HFF-Myc (cell line): Measurements from ENCODE around the gene RNF13.

Source experiments
- DNase-seq: peaks from one replicate; pipeline ENCODE4 v3.0.0-alpha.2; 2011; ENCODE audit warnings: low read depth; ENCODE audit errors: extremely low read depth
- H3K4me3 ChIP-seq: replicated peaks from 2 replicates; pipeline ENCODE4 v1.5.1; 2011; ENCODE audit warnings: low read depth, mild to moderate bottlenecking, control low read depth, low read length
- CTCF ChIP-seq: IDR thresholded peaks from 2 replicates; pipeline ENCODE4 v1.5.1; 2012; ENCODE audit warnings: mild to moderate bottlenecking, low read depth, low read length, control low read depth; ENCODE audit errors: missing control alignments

RNF13 gene

GRCh38 chr3:149845570-149846244, 32.7 kb downstream of the RNF13 start:
- no peak for DNase-seq
- TF ChIP-seq CTCF = no peak
- no peak overlapping the region for H3K4me3 ChIP-seq

GRCh38 chr3:149848238-149848637, 35.2 kb downstream of the RNF13 start:
- no peak for TF ChIP-seq CTCF
- no peak overlapping the region for H3K4me3 ChIP-seq
- no peak for DNase-seq

- H3K4me3 ChIP-seq = no peak overlapping the region
- TF ChIP-seq CTCF = no peak
- no peak for DNase-seq
Observed at GRCh38 chr3:149848688-149849087, 35.7 kb downstream of the RNF13 start.

GRCh38 chr3:149850787-149851584, 38.0 kb downstream of the RNF13 start:
- H3K4me3 ChIP-seq = no peak overlapping the region
- no peak for TF ChIP-seq CTCF
- DNase-seq = no peak

- no peak for TF ChIP-seq CTCF
- DNase-seq = no peak
- no peak overlapping the region for H3K4me3 ChIP-seq
Observed at GRCh38 chr3:149858911-149859310, 45.9 kb downstream of the RNF13 start.

- H3K4me3 ChIP-seq = no peak overlapping the region
- no peak for TF ChIP-seq CTCF
- no peak for DNase-seq
Observed at GRCh38 chr3:149860881-149861280, 47.9 kb downstream of the RNF13 start.

GRCh38 chr3:149867563-149867962, 54.5 kb downstream of the RNF13 start:
- TF ChIP-seq CTCF = no peak
- DNase-seq = no peak
- no peak overlapping the region for H3K4me3 ChIP-seq
